Measurements from ENCODE around the gene CDH1.

- TF ChIP-seq, protein P1, sequence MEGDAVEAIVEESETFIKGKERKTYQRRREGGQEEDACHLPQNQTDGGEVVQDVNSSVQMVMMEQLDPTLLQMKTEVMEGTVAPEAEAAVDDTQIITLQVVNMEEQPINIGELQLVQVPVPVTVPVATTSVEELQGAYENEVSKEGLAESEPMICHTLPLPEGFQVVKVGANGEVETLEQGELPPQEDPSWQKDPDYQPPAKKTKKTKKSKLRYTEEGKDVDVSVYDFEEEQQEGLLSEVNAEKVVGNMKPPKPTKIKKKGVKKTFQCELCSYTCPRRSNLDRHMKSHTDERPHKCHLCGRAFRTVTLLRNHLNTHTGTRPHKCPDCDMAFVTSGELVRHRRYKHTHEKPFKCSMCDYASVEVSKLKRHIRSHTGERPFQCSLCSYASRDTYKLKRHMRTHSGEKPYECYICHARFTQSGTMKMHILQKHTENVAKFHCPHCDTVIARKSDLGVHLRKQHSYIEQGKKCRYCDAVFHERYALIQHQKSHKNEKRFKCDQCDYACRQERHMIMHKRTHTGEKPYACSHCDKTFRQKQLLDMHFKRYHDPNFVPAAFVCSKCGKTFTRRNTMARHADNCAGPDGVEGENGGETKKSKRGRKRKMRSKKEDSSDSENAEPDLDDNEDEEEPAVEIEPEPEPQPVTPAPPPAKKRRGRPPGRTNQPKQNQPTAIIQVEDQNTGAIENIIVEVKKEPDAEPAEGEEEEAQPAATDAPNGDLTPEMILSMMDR (IDR thresholded peaks at IDR 0.05): no peak
- TF ChIP-seq RCOR1 (IDR thresholded peaks at IDR 0.05; ENCODE audit: low read length) (no peak), FOXJ3 (CRISPR knock-in tag; IDR thresholded peaks at IDR 0.05) (no peak), SMC3 (IDR thresholded peaks at IDR 0.05; ENCODE audit: low read depth, low read length) (no peak), REST (IDR thresholded peaks at IDR 0.05; ENCODE audit: low read depth, low read length) (no peak), POLR2AphosphoS5 (IDR thresholded peaks at IDR 0.05; ENCODE audit: low read depth, low read length) (no peak), RXRA (IDR thresholded peaks at IDR 0.05; ENCODE audit: borderline replicate concordance, low read depth) (no peak), MAX (IDR thresholded peaks at IDR 0.05; ENCODE audit: low read depth) (no peak), FOXM1 (IDR thresholded peaks at IDR 0.05; ENCODE audit: low read depth) (no peak), RAD21 (IDR thresholded peaks at IDR 0.05; ENCODE audit: low read length) (no peak), GABPA (IDR thresholded peaks at IDR 0.05; ENCODE audit: low read depth) (no peak), TAF1 (IDR thresholded peaks at IDR 0.05; ENCODE audit: borderline replicate concordance, low read depth, low read length) (no peak)
These were observed 37.0 kb upstream of the CDH1 start for GRCh38 chr16:68700120-68700519.

All from SK-N-SH (cell line).